Peyer's patch (tissue), 4 donors: ENCODE measurements around the gene ARID3B.

Experiments
- POLR2A ChIP-seq, 2 donors: fragments of 450-650 bp; IDR thresholded peaks; one replicate each; pipeline ENCODE4 v1.5.1; 2017; ENCODE audit warnings: antibody characterized with exemption in 2 of 2, mild to moderate bottlenecking in 2 of 2, moderate library complexity in 2 of 2
- TF ChIP-seq, protein P1 (sequence below), 6 experiments: fragments of 450-650 bp in 4 of 6; fragments of 200-600 bp in 2 of 6; sonication (generic) in 1 of 6; IDR thresholded peaks; one replicate each; pipeline ENCODE4 v1.5.1; 2017 to 2019; ENCODE audit warnings: antibody characterized with exemption in 6 of 6, mild to moderate bottlenecking in 3 of 6, moderate library complexity in 1 of 6

DNA sequence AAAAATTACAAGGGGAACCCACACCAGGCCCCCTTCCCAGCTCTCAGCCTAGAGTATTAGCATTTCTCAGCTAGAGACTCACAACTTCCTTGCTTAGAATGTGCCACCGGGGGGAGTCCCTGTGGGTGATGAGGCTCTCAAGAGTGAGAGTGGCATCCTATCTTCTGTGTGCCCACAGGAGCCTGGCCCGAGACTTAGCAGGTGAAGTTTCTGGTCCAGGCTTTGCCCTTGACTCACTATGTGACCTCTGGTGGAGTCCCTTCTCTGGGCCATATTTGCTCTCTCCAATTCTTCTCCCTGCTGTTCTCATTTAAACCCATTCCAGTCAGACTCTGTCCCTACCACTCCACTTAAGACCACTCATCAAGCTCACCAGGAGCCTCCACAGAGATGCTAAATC lies 92.8 kb downstream of the ARID3B start:
- TF ChIP-seq, protein P1, sequence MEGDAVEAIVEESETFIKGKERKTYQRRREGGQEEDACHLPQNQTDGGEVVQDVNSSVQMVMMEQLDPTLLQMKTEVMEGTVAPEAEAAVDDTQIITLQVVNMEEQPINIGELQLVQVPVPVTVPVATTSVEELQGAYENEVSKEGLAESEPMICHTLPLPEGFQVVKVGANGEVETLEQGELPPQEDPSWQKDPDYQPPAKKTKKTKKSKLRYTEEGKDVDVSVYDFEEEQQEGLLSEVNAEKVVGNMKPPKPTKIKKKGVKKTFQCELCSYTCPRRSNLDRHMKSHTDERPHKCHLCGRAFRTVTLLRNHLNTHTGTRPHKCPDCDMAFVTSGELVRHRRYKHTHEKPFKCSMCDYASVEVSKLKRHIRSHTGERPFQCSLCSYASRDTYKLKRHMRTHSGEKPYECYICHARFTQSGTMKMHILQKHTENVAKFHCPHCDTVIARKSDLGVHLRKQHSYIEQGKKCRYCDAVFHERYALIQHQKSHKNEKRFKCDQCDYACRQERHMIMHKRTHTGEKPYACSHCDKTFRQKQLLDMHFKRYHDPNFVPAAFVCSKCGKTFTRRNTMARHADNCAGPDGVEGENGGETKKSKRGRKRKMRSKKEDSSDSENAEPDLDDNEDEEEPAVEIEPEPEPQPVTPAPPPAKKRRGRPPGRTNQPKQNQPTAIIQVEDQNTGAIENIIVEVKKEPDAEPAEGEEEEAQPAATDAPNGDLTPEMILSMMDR (IDR thresholded peaks at IDR 0.05), result no peak
- no peak for TF ChIP-seq POLR2A (IDR thresholded peaks at IDR 0.05)
